Hepatocyte (in vitro differentiated cells): ENCODE results near the gene FAM177B.
"Not testable (repeated sequence)": the region's sequence is repeated elsewhere in the genome, so short reads cannot be mapped to it uniquely, and the experiment has no call there.

Source experiments
- CTCF ChIP-seq: fragments of 200-600 bp; sonication (generic); IDR thresholded peaks from 2 replicates; pipeline ENCODE4 v1.5.1; 2016; ENCODE audit warnings: antibody characterized with exemption, mild to moderate bottlenecking; ENCODE audit not compliant: poor library complexity
- EZH2 ChIP-seq: fragments of 200-600 bp; sonication (generic); IDR thresholded peaks from 2 replicates; pipeline ENCODE4 v1.6.1; 2016; ENCODE audit warnings: antibody characterized with exemption, mild to moderate bottlenecking, borderline replicate concordance
- EZH2phosphoT487 ChIP-seq: fragments of 200-600 bp; sonication (generic); IDR thresholded peaks from one replicate; pipeline ENCODE4 v1.6.1; 2018; ENCODE audit warnings: antibody characterized with exemption, mild to moderate bottlenecking, low read depth, moderate library complexity; ENCODE audit not compliant: unreplicated experiment, severe bottlenecking

GRCh38 chr1:222741630-222742457 is 4.8 kb downstream of the FAM177B start:
- TF ChIP-seq CTCF, EZH2phosphoT487, EZH2: not testable (repeated sequence)
